ENCODE results near the gene TFCP2L1.

DNA sequence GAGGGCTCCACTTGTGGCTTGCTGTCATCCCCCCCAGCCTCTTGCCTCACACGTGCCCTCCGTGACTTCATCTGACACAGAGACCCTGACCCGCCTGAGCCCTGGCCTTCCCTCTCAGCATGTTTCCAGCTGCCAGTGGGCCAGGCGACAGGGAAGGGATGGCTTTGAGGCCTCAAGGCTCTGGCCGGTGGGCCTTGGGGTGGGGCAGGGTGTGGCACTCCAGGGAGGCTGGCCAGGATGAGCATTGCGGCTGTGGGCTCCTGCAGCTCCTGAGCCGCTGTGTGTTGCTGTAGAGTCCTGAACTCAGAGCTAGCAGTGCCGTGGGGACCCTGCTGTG is 85.0 kb downstream of the TFCP2L1 start:
- TF ChIP-seq, protein P1, sequence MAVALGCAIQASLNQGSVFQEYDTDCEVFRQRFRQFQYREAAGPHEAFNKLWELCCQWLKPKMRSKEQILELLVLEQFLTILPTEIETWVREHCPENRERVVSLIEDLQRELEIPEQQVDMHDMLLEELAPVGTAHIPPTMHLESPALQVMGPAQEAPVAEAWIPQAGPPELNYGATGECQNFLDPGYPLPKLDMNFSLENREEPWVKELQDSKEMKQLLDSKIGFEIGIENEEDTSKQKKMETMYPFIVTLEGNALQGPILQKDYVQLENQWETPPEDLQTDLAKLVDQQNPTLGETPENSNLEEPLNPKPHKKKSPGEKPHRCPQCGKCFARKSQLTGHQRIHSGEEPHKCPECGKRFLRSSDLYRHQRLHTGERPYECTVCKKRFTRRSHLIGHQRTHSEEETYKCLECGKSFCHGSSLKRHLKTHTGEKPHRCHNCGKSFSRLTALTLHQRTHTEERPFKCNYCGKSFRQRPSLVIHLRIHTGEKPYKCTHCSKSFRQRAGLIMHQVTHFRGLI (tag by site-specific recombination; IDR thresholded peaks at IDR 0.05) = no peak
- TF ChIP-seq KLF16 (tag by site-specific recombination; IDR thresholded peaks at IDR 0.05) (no peak), ZNF514 (tag by site-specific recombination; IDR thresholded peaks at IDR 0.05) (no peak), ZNF132 (tag by site-specific recombination; IDR thresholded peaks at IDR 0.05; ENCODE audit: borderline replicate concordance) (no peak), ZBTB48 (tag by site-specific recombination; IDR thresholded peaks at IDR 0.05) (no peak), KLF9 (tag by site-specific recombination; IDR thresholded peaks at IDR 0.05; ENCODE audit: low read depth) (no peak), ZNF23 (tag by site-specific recombination; IDR thresholded peaks at IDR 0.05; ENCODE audit: borderline replicate concordance) (no peak), ZEB2 (tag by site-specific recombination; IDR thresholded peaks at IDR 0.05) (no peak), ZNF274 (IDR thresholded peaks at IDR 0.05; ENCODE audit: low read length) (no peak), ZNF274 (tag by site-specific recombination; IDR thresholded peaks at IDR 0.05; ENCODE audit: borderline replicate concordance) (no peak)
- TF ChIP-seq, protein P2, sequence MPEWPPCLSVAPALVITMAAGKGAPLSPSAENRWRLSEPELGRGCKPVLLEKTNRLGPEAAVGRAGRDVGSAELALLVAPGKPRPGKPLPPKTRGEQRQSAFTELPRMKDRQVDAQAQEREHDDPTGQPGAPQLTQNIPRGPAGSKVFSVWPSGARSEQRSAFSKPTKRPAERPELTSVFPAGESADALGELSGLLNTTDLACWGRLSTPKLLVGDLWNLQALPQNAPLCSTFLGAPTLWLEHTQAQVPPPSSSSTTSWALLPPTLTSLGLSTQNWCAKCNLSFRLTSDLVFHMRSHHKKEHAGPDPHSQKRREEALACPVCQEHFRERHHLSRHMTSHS (tag by site-specific recombination; IDR thresholded peaks at IDR 0.05) = no peak
- TF ChIP-seq, protein P3, sequence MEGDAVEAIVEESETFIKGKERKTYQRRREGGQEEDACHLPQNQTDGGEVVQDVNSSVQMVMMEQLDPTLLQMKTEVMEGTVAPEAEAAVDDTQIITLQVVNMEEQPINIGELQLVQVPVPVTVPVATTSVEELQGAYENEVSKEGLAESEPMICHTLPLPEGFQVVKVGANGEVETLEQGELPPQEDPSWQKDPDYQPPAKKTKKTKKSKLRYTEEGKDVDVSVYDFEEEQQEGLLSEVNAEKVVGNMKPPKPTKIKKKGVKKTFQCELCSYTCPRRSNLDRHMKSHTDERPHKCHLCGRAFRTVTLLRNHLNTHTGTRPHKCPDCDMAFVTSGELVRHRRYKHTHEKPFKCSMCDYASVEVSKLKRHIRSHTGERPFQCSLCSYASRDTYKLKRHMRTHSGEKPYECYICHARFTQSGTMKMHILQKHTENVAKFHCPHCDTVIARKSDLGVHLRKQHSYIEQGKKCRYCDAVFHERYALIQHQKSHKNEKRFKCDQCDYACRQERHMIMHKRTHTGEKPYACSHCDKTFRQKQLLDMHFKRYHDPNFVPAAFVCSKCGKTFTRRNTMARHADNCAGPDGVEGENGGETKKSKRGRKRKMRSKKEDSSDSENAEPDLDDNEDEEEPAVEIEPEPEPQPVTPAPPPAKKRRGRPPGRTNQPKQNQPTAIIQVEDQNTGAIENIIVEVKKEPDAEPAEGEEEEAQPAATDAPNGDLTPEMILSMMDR (tag by site-specific recombination; IDR thresholded peaks at IDR 0.05) = no peak
- TF ChIP-seq, protein P4, sequence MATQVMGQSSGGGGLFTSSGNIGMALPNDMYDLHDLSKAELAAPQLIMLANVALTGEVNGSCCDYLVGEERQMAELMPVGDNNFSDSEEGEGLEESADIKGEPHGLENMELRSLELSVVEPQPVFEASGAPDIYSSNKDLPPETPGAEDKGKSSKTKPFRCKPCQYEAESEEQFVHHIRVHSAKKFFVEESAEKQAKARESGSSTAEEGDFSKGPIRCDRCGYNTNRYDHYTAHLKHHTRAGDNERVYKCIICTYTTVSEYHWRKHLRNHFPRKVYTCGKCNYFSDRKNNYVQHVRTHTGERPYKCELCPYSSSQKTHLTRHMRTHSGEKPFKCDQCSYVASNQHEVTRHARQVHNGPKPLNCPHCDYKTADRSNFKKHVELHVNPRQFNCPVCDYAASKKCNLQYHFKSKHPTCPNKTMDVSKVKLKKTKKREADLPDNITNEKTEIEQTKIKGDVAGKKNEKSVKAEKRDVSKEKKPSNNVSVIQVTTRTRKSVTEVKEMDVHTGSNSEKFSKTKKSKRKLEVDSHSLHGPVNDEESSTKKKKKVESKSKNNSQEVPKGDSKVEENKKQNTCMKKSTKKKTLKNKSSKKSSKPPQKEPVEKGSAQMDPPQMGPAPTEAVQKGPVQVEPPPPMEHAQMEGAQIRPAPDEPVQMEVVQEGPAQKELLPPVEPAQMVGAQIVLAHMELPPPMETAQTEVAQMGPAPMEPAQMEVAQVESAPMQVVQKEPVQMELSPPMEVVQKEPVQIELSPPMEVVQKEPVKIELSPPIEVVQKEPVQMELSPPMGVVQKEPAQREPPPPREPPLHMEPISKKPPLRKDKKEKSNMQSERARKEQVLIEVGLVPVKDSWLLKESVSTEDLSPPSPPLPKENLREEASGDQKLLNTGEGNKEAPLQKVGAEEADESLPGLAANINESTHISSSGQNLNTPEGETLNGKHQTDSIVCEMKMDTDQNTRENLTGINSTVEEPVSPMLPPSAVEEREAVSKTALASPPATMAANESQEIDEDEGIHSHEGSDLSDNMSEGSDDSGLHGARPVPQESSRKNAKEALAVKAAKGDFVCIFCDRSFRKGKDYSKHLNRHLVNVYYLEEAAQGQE (tag by site-specific recombination; IDR thresholded peaks at IDR 0.05) = no peak
